Activated CD4-positive, alpha-beta T cell treated with anti-CD3 and anti-CD28 coated beads for 4 hours (primary cell): ENCODE data around the gene RGS3.

Source experiments
- DNase-seq, 2 donors: peaks; one replicate each; pipeline ENCODE4 v3.0.0-alpha.2; 2020

RGS3 gene

GRCh38 chr9:113645227-113645977 lies 181.9 kb downstream of the RGS3 start:
- DNase-seq, result no peak

DNA sequence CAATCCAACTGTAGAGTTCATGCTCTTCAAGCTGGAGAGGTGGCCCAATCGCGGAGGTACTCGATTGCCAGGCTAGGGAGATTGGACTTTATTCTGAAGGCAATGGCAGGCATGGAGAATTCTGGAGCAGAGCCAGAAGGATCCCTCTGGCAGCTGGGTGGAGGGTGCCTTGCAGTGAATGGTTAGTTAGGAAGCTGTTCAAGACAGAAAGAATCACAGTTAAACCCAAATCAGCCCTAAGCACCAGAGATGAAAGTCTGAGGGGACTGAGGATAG lies 182.4 kb downstream of the RGS3 start:
- no peak for DNase-seq

DNA sequence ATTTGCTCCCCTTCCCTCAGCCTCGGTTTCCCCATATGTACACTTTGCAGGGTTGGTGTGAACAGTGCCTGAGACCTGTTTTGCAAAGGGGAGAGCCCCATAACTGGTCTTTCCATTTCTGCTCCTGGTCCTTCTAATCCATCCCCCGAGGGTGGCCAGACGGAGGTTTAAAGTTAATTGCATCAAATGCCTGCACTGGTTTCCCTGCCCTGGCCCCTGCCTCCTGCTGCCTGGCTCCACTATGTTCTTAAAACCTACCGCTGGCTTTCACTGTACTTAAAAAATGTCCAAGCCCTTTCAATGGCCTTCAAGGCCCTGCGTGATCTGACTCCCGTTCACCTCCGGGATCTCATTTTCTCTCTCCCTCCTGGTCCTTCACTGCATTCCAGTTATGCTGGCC lies 183.0 kb downstream of the RGS3 start:
- no peak for DNase-seq
